Gastrocnemius medialis (tissue), 4 donors: ENCODE data around the gene CDK9. TPM values are rescaled to one million over a fixed set of nuclear protein-coding genes. Genes with fewer than 3 reads are reported as not detected.

ENCODE experiments used
- ATAC-seq, 2 donors: fragments of 150-250 bp; one replicate each; pipeline ENCODE4 v1.9.1; 2016
- DNase-seq, 2 donors: peaks; one replicate each; pipeline ENCODE4 v3.0.0-alpha.2; 2019
- H3K27ac ChIP-seq, 4 donors: fragments of 200-600 bp; sonication (generic); 1 replicate in 1 of 4; 2 replicates in 3 of 4; pipeline ENCODE4 v1.5.1; 2016 to 2018; ENCODE audit warnings: mild to moderate bottlenecking in 2 of 4, moderate library complexity in 1 of 4
- H3K27me3 ChIP-seq, 3 donors: fragments of 200-600 bp; sonication (generic) in 2 of 3; 1 replicate in 1 of 3; 2 replicates in 2 of 3; pipeline versions ENCODE4 v1.5.1 to v1.6.0; 2016 to 2019; ENCODE audit warnings: mild to moderate bottlenecking in 1 of 3, moderate library complexity in 1 of 3
- H3K36me3 ChIP-seq, 2 donors: fragments of 200-600 bp; sonication (generic) in 1 of 2; one replicate each; pipeline ENCODE4 v1.5.1; 2017 to 2018
- H3K4me1 ChIP-seq, 2 donors: fragments of 200-600 bp; sonication (generic) in 1 of 2; one replicate each; pipeline ENCODE4 v1.5.1; 2016 to 2017; ENCODE audit warnings: mild to moderate bottlenecking in 2 of 2
- H3K4me3 ChIP-seq, 4 donors: fragments of 200-600 bp; sonication (generic) in 3 of 4; 1 replicate in 1 of 4; 2 replicates in 3 of 4; pipeline ENCODE4 v1.5.1; 2016 to 2019; ENCODE audit warnings: mild to moderate bottlenecking in 2 of 4
- H3K9me3 ChIP-seq, 3 donors: fragments of 200-600 bp; sonication (generic) in 2 of 3; 1 replicate in 1 of 3; 2 replicates in 2 of 3; pipeline ENCODE4 v1.5.1; 2016 to 2019
- POLR2A ChIP-seq, 2 donors: fragments of 450-650 bp; IDR thresholded peaks; one replicate each; pipeline ENCODE4 v1.6.1; 2017; ENCODE audit warnings: antibody characterized with exemption in 2 of 2, mild to moderate bottlenecking in 2 of 2, moderate library complexity in 2 of 2
- in situ Hi-C, 4 donors: fragments of 200-750 bp; cut with MboI; loops; one replicate each; pipeline versions ENCODE4 v1.15.0 to v1.8.0; 2017; ENCODE audit warnings: low sequenced_read_pairs in 4 of 4
- intact Hi-C: fragments of 100-400 bp; cut with DNase I; formaldehyde crosslinking; loops from one replicate; pipeline ENCODE4 v1.15.1; 2023; ENCODE audit warnings: low total_unique reads
- total RNA-seq, 4 donors: library from RNA; depleted of rRNA; stranded (reverse); fragments of >200 nt; gene quantifications; one replicate each; pipeline versions ENCODE4 v1.1.0 to v1.2.3, GENCODE V29; 2016
- TF ChIP-seq, protein P1 (sequence below), 5 experiments: fragments of 450-650 bp in 3 of 5; fragments of 200-600 bp in 2 of 5; sonication (generic) in 2 of 5; IDR thresholded peaks in 4 of 5; conservative IDR thresholded peaks in 1 of 5; 1 replicate in 4 of 5; 2 replicates in 1 of 5; pipeline ENCODE4 v1.5.1; 2016 to 2019; ENCODE audit warnings: antibody characterized with exemption in 5 of 5, mild to moderate bottlenecking in 3 of 5, moderate library complexity in 3 of 5

Gene CDK9
- total RNA-seq, 4 donors from 2014 or later = 50.3 to 71.2 (median 51.2) TPM

GRCh38 chr9:127814619-127815511, 29.0 kb downstream of the CDK9 start:
- intact Hi-C loops (no loop called here), in situ Hi-C loops (no loop called here)
- DNase-seq = no peak
- TF ChIP-seq POLR2A (IDR thresholded peaks at IDR 0.05) = no peak
- TF ChIP-seq, protein P1, sequence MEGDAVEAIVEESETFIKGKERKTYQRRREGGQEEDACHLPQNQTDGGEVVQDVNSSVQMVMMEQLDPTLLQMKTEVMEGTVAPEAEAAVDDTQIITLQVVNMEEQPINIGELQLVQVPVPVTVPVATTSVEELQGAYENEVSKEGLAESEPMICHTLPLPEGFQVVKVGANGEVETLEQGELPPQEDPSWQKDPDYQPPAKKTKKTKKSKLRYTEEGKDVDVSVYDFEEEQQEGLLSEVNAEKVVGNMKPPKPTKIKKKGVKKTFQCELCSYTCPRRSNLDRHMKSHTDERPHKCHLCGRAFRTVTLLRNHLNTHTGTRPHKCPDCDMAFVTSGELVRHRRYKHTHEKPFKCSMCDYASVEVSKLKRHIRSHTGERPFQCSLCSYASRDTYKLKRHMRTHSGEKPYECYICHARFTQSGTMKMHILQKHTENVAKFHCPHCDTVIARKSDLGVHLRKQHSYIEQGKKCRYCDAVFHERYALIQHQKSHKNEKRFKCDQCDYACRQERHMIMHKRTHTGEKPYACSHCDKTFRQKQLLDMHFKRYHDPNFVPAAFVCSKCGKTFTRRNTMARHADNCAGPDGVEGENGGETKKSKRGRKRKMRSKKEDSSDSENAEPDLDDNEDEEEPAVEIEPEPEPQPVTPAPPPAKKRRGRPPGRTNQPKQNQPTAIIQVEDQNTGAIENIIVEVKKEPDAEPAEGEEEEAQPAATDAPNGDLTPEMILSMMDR (IDR thresholded peaks at IDR 0.05 in 4 of 5, conservative IDR thresholded peaks at IDR 0.05 in 1 of 5) = no peak
- Histone ChIP-seq H3K9me3 (no peaks in the 10 kb centered on the region), H3K36me3 (peaks cover 0 to 75% of the 10 kb centered on the region in 2 donors), H3K4me1 (peaks cover 12 to 15% of the 10 kb centered on the region in 2 donors), H3K27ac (peak overlapping the region in 1 of 4 donors; percentile 4), H3K4me3 (no peak overlapping the region), H3K27me3 (no peaks in the 10 kb centered on the region)
- no peak for ATAC-seq

DNA sequence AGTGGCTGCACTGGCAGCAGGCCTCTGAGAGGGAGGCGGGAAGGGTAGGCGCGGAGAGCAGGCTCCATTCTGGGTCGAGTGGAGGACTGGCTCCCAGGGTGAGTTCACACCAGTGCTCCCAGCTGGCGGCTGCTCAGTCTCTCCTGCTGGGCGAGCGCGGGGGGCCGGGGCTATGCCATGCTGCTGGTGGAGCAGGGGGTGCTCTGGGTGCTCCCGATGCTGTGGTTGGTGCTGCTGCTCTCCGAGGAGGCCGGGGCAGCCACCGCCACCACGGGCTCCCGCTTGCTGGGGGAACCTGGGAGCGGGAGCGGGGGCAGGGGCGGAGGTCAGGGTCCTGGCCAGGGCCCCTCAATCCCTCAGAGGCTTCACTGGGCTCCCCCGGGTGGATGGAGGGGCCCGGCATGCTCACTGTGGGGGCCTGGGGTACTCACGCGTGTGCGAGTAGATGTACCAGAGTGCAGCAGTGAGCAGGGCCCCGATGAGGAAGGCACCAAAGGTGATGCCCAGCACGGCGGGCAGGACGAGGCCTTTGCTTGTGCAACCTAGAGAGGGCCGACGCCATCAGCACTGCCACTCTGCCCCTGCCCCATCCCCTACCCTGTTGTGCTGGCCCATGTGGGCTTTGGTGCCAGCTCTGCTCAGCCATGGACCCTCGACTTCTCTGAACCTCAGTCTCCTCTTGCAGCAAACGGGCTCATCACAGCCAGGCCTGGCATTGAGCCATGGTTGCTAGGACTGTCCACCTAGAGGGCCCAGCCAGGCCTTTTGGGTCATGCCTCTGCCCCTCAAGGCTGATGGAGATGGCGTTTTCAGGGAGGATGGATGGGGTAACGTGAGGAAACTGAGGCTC, 29.9 kb downstream of the CDK9 start:
- DNase-seq (no peak), ATAC-seq (no peak)
- Histone ChIP-seq H3K9me3 (no peaks in the 10 kb centered on the region), H3K4me3 (no peak overlapping the region), H3K27ac (peak overlapping the region in 2 of 4 donors; percentile 4 to 78), H3K36me3 (peaks cover 0 to 73% of the 10 kb centered on the region in 2 donors), H3K4me1 (peaks cover 12 to 19% of the 10 kb centered on the region in 2 donors), H3K27me3 (no peaks in the 10 kb centered on the region)
- in situ Hi-C loops = no loop called here
- intact Hi-C loops = no loop called here
- TF ChIP-seq POLR2A (IDR thresholded peaks at IDR 0.05) = no peak
- TF ChIP-seq, protein P1 (IDR thresholded peaks at IDR 0.05 in 4 of 5, conservative IDR thresholded peaks at IDR 0.05 in 1 of 5) = no peak

DNA sequence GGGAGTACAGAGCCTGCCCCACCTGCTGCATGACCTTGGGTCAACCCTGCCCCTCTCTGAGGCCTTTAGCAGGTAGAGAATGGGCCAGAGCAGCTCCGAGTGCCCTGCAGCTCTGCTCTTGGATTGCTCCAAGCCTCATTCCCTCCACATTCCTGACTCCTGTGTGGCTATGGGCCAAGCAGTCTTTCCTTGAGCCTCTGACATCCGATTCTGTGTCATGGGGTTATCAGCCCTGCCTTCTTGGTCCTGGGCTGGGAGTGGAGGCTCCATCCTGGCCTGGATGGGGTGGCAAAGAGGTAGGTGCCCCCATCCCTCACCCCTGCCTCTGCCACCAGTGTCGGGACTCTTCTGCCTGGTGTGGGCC, 30.5 kb downstream of the CDK9 start:
- no peak for ATAC-seq
- no peak for DNase-seq
- H3K9me3 ChIP-seq = no peaks in the 10 kb centered on the region
- peaks cover 0 to 68% of the 10 kb centered on the region in 2 donors for H3K36me3 ChIP-seq
- peaks cover 12 to 19% of the 10 kb centered on the region in 2 donors for H3K4me1 ChIP-seq
- in situ Hi-C loops (no loop called here), intact Hi-C loops (no loop called here)
- H3K4me3 ChIP-seq = no peak overlapping the region
- H3K27me3 ChIP-seq = no peaks in the 10 kb centered on the region
- no peak for TF ChIP-seq POLR2A (IDR thresholded peaks at IDR 0.05)
- TF ChIP-seq, protein P1 (IDR thresholded peaks at IDR 0.05 in 4 of 5, conservative IDR thresholded peaks at IDR 0.05 in 1 of 5) = no peak
- peak overlapping the region in 2 of 4 donors; percentile 78 to 80 for H3K27ac ChIP-seq

GRCh38 chr9:127816728-127817127, 30.9 kb downstream of the CDK9 start:
- Histone ChIP-seq H3K27me3 (no peaks in the 10 kb centered on the region), H3K27ac (peak overlapping the region in 3 of 4 donors; percentile 72 to 80 (median 78)), H3K4me1 (peaks cover 9 to 16% of the 10 kb centered on the region in 2 donors), H3K4me3 (no peak overlapping the region), H3K9me3 (no peaks in the 10 kb centered on the region), H3K36me3 (peaks cover 0 to 64% of the 10 kb centered on the region in 2 donors)
- no peak for TF ChIP-seq POLR2A (IDR thresholded peaks at IDR 0.05)
- TF ChIP-seq, protein P1 (IDR thresholded peaks at IDR 0.05 in 4 of 5, conservative IDR thresholded peaks at IDR 0.05 in 1 of 5) = no peak
- DNase-seq (no peak), ATAC-seq (no peak)
- intact Hi-C loops = no loop called here
- in situ Hi-C loops = no loop called here
